HEK293 (cell line): ENCODE data around the gene GTF3C4.

Experiments
- CTCF ChIA-PET: fragments of 350-600 bp; formaldehyde crosslinking; extraction: SDS; loops from one replicate; lab custom pipeline; 2021; ENCODE audit warnings: antibody characterized with exemption; lab: Yijun Ruan, JAX
- POLR2A ChIA-PET: fragments of 300-600 bp; formaldehyde crosslinking; extraction: SDS; loops from one replicate; lab custom pipeline; 2020; ENCODE audit warnings: antibody characterized with exemption, inconsistent platforms; lab: Yijun Ruan, JAX
- H3K27ac ChIP-seq: fragments of 200-500 bp; sonication (Bioruptor generic); 2 replicates; pipeline ENCODE4 v1.5.1; 2014; ENCODE audit warnings: low read depth, low read length, control low read depth, inconsistent platforms; ENCODE audit errors: extremely low read depth
- H3K36me3 ChIP-seq, 2 experiments: fragments of 200-500 bp in 1 of 2; sonication (Bioruptor generic) in 1 of 2; 1 replicate in 1 of 2; 2 replicates in 1 of 2; pipeline ENCODE4 v1.5.1; 2014 to 2017; ENCODE audit warnings: inconsistent platforms in 2 of 2, low read length in 2 of 2; ENCODE audit not compliant: control insufficient read depth in 2 of 2, insufficient read depth in 1 of 2
- H3K4me1 ChIP-seq: fragments of 200-500 bp; sonication (Bioruptor generic); 2 replicates; pipeline ENCODE4 v1.5.1; 2014; ENCODE audit warnings: mild to moderate bottlenecking, low read length, inconsistent platforms; ENCODE audit not compliant: control insufficient read depth, insufficient read depth
- H3K4me3 ChIP-seq: 2 replicates; pipeline ENCODE4 v1.5.1; 2011; ENCODE audit warnings: low read depth, mild to moderate bottlenecking, control low read depth, low read length, moderate library complexity
- H3K9me3 ChIP-seq: fragments of 200-500 bp; sonication (Bioruptor generic); 2 replicates; pipeline ENCODE4 v1.5.1; 2014; ENCODE audit warnings: low read depth, low read length, inconsistent platforms; ENCODE audit not compliant: control insufficient read depth, insufficient read depth
- HOXA7 ChIP-seq: sonication (generic); formaldehyde crosslinking; IDR thresholded peaks from 2 replicates; pipeline ENCODE4 v1.8.1; 2022; ENCODE audit warnings: missing genetic modification reagents, borderline replicate concordance
- HOXC10 ChIP-seq: sonication (generic); formaldehyde crosslinking; IDR thresholded peaks from 2 replicates; pipeline ENCODE4 v1.8.1; 2023; ENCODE audit warnings: mild to moderate bottlenecking, missing genetic modification reagents
- IKZF3 ChIP-seq: fragments of 450-650 bp; IDR thresholded peaks from 2 replicates; pipeline ENCODE4 v1.5.0; 2018; ENCODE audit warnings: missing biosample characterization, mild to moderate bottlenecking, missing genetic modification characterization, moderate library complexity
- OSR2 ChIP-seq: fragments of 450-650 bp; formaldehyde crosslinking; IDR thresholded peaks from 2 replicates; pipeline ENCODE4 v1.5.1; 2016; ENCODE audit warnings: missing biosample characterization, missing genetic modification characterization
- PATZ1 ChIP-seq: fragments of 450-650 bp; formaldehyde crosslinking; IDR thresholded peaks from 2 replicates; pipeline ENCODE4 v1.5.1; 2016; ENCODE audit warnings: missing biosample characterization, missing genetic modification characterization
- REST ChIP-seq: fragments of 450-650 bp; formaldehyde crosslinking; IDR thresholded peaks from 2 replicates; pipeline ENCODE4 v1.5.1; 2016; ENCODE audit warnings: missing biosample characterization, missing genetic modification characterization
- SP7 ChIP-seq: fragments of 450-650 bp; formaldehyde crosslinking; IDR thresholded peaks from 2 replicates; pipeline ENCODE4 v1.5.1; 2016; ENCODE audit warnings: missing biosample characterization, missing genetic modification characterization
- ZBTB10 ChIP-seq: fragments of 450-650 bp; formaldehyde crosslinking; IDR thresholded peaks from 2 replicates; pipeline ENCODE4 v1.5.1; 2016; ENCODE audit warnings: missing biosample characterization, missing genetic modification characterization
- ZBTB20 ChIP-seq: fragments of 450-650 bp; formaldehyde crosslinking; IDR thresholded peaks from 2 replicates; pipeline ENCODE4 v1.5.1; 2016; ENCODE audit warnings: missing biosample characterization, missing genetic modification characterization
- ZBTB7A ChIP-seq: fragments of 450-650 bp; formaldehyde crosslinking; IDR thresholded peaks from 2 replicates; pipeline ENCODE4 v1.5.1; 2016; ENCODE audit warnings: low read depth, missing biosample characterization, missing genetic modification characterization
- ZNF132 ChIP-seq: fragments of 450-650 bp; formaldehyde crosslinking; IDR thresholded peaks from 2 replicates; pipeline ENCODE4 v1.5.1; 2017; ENCODE audit warnings: missing biosample characterization, missing genetic modification characterization, borderline replicate concordance
- ZNF138 ChIP-seq: fragments of 450-650 bp; formaldehyde crosslinking; IDR thresholded peaks from 2 replicates; pipeline ENCODE4 v1.5.1; 2016; ENCODE audit warnings: missing biosample characterization, missing genetic modification characterization, borderline replicate concordance
- ZNF37A ChIP-seq: fragments of 450-650 bp; IDR thresholded peaks from 2 replicates; pipeline ENCODE4 v1.5.1; 2018; ENCODE audit warnings: missing biosample characterization, missing genetic modification characterization
- ZNF488 ChIP-seq: fragments of 450-650 bp; formaldehyde crosslinking; IDR thresholded peaks from 2 replicates; pipeline ENCODE4 v1.5.1; 2016; ENCODE audit warnings: missing biosample characterization, missing genetic modification characterization
- ZNF521 ChIP-seq: fragments of 450-650 bp; formaldehyde crosslinking; IDR thresholded peaks from 2 replicates; pipeline ENCODE4 v1.5.1; 2017; ENCODE audit warnings: missing biosample characterization, mild to moderate bottlenecking, missing genetic modification characterization
- ZNF555 ChIP-seq: fragments of 450-650 bp; formaldehyde crosslinking; conservative IDR thresholded peaks from 2 replicates; pipeline ENCODE4 v1.5.1; 2017; ENCODE audit warnings: missing biosample characterization, mild to moderate bottlenecking, missing genetic modification characterization, inconsistent platforms
- ZNF561 ChIP-seq: fragments of 450-650 bp; IDR thresholded peaks from 2 replicates; pipeline ENCODE4 v1.5.1; 2018; ENCODE audit warnings: missing biosample characterization, missing genetic modification characterization, borderline replicate concordance
- ZNF610 ChIP-seq: fragments of 450-650 bp; formaldehyde crosslinking; IDR thresholded peaks from 2 replicates; pipeline ENCODE4 v1.5.1; 2016; ENCODE audit warnings: missing biosample characterization, missing genetic modification characterization, borderline replicate concordance
- ZNF658 ChIP-seq: fragments of 450-650 bp; formaldehyde crosslinking; IDR thresholded peaks from 2 replicates; pipeline ENCODE4; 2016; ENCODE audit warnings: missing biosample characterization, missing genetic modification characterization
- ZNF704 ChIP-seq: fragments of 450-650 bp; formaldehyde crosslinking; IDR thresholded peaks from 2 replicates; pipeline ENCODE4 v1.5.1; 2016; ENCODE audit warnings: missing biosample characterization, missing genetic modification characterization
- ZNF76 ChIP-seq: fragments of 450-650 bp; formaldehyde crosslinking; IDR thresholded peaks from 2 replicates; pipeline ENCODE4; 2016; ENCODE audit warnings: low read depth, missing biosample characterization, missing genetic modification characterization, borderline replicate concordance

Gene GTF3C4

GRCh38 chr9:132683873-132684272, 13.6 kb downstream of the GTF3C4 start (continued):
- TF ChIP-seq ZNF488, result no peak
- TF ChIP-seq, all 188 proteins: peak for 0

- POLR2A ChIA-PET, result no interaction called here
- Histone ChIP-seq H3K36me3 (peaks cover 11 to 60% of the 10 kb centered on the region in 2 experiments), H3K4me1 (no peaks in the 10 kb centered on the region)
- TF ChIP-seq HOXA7 (CRISPR knock-in tag), result no peak
- TF ChIP-seq ZNF704, result no peak
- no peak for TF ChIP-seq ZNF555 (tag by site-specific recombination)
- TF ChIP-seq ZBTB20 (tag by site-specific recombination), result no peak
- TF ChIP-seq SP7, result no peak
- no peak for TF ChIP-seq ZNF658 (tag by site-specific recombination)
- no peak for TF ChIP-seq ZNF561 (tag by site-specific recombination)
- TF ChIP-seq ZNF138, result no peak
- TF ChIP-seq REST, result no peak
- no peak for TF ChIP-seq HOXC10
- TF ChIP-seq IKZF3 (tag by site-specific recombination), result no peak
- no peak for TF ChIP-seq ZBTB10 (tag by site-specific recombination)
- no peak for TF ChIP-seq ZNF610 (tag by site-specific recombination)
- no peak for TF ChIP-seq PATZ1 (tag by site-specific recombination)
- no peak for TF ChIP-seq ZNF37A (tag by site-specific recombination)
- no peak for TF ChIP-seq ZNF521 (tag by site-specific recombination)
- no peak for TF ChIP-seq ZBTB7A
- TF ChIP-seq ZNF132 (tag by site-specific recombination), result no peak
- TF ChIP-seq ZNF76, result no peak
- no peak for TF ChIP-seq OSR2 (tag by site-specific recombination)
- TF ChIP-seq, all 188 proteins: peak for 0
- Histone ChIP-seq H3K9me3 (no peaks in the 10 kb centered on the region), H3K4me3 (no peak overlapping the region), H3K27ac (no peak overlapping the region)
- CTCF ChIA-PET, result interaction anchor here (1.6 kb wide), 2 partner anchors 11 to 212 kb away, joined by 3 to 9 read pairs; no protein-coding TSS in a partner anchor
Observed at GRCh38 chr9:132690696-132691095, 20.4 kb downstream of the GTF3C4 start.
